ENCODE measurements around the gene SEPTIN2. TPM values are rescaled to one million over a fixed set of nuclear protein-coding genes. Genes with fewer than 3 reads are reported as not detected.

Gene SEPTIN2
- total and polyA plus RNA-seq, 2 experiments from 2014 or later = 227 to 393 TPM

DNA sequence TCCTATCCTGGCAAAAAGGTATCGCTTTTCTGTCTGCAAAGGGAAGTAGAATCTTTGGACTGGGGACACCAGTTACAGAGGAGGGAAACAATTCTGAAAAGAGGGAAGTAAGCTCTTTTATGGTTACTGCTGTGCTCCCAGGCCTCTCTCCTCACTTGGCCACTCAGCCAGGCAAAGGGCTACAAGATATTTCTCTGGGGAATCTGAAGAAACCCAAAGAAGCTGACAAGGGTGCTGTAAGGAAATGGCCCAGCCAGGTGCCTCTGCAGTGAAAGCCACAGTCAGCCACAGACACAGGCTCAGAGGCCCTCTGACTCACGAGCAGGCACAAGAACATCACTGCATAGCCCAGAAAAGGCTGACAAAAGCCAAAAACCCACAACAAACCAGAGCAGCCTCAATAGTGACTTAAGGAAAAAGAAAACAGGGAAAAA lies 6.0 kb upstream of the SEPTIN2 start (continued):
- TF ChIP-seq, protein P1, sequence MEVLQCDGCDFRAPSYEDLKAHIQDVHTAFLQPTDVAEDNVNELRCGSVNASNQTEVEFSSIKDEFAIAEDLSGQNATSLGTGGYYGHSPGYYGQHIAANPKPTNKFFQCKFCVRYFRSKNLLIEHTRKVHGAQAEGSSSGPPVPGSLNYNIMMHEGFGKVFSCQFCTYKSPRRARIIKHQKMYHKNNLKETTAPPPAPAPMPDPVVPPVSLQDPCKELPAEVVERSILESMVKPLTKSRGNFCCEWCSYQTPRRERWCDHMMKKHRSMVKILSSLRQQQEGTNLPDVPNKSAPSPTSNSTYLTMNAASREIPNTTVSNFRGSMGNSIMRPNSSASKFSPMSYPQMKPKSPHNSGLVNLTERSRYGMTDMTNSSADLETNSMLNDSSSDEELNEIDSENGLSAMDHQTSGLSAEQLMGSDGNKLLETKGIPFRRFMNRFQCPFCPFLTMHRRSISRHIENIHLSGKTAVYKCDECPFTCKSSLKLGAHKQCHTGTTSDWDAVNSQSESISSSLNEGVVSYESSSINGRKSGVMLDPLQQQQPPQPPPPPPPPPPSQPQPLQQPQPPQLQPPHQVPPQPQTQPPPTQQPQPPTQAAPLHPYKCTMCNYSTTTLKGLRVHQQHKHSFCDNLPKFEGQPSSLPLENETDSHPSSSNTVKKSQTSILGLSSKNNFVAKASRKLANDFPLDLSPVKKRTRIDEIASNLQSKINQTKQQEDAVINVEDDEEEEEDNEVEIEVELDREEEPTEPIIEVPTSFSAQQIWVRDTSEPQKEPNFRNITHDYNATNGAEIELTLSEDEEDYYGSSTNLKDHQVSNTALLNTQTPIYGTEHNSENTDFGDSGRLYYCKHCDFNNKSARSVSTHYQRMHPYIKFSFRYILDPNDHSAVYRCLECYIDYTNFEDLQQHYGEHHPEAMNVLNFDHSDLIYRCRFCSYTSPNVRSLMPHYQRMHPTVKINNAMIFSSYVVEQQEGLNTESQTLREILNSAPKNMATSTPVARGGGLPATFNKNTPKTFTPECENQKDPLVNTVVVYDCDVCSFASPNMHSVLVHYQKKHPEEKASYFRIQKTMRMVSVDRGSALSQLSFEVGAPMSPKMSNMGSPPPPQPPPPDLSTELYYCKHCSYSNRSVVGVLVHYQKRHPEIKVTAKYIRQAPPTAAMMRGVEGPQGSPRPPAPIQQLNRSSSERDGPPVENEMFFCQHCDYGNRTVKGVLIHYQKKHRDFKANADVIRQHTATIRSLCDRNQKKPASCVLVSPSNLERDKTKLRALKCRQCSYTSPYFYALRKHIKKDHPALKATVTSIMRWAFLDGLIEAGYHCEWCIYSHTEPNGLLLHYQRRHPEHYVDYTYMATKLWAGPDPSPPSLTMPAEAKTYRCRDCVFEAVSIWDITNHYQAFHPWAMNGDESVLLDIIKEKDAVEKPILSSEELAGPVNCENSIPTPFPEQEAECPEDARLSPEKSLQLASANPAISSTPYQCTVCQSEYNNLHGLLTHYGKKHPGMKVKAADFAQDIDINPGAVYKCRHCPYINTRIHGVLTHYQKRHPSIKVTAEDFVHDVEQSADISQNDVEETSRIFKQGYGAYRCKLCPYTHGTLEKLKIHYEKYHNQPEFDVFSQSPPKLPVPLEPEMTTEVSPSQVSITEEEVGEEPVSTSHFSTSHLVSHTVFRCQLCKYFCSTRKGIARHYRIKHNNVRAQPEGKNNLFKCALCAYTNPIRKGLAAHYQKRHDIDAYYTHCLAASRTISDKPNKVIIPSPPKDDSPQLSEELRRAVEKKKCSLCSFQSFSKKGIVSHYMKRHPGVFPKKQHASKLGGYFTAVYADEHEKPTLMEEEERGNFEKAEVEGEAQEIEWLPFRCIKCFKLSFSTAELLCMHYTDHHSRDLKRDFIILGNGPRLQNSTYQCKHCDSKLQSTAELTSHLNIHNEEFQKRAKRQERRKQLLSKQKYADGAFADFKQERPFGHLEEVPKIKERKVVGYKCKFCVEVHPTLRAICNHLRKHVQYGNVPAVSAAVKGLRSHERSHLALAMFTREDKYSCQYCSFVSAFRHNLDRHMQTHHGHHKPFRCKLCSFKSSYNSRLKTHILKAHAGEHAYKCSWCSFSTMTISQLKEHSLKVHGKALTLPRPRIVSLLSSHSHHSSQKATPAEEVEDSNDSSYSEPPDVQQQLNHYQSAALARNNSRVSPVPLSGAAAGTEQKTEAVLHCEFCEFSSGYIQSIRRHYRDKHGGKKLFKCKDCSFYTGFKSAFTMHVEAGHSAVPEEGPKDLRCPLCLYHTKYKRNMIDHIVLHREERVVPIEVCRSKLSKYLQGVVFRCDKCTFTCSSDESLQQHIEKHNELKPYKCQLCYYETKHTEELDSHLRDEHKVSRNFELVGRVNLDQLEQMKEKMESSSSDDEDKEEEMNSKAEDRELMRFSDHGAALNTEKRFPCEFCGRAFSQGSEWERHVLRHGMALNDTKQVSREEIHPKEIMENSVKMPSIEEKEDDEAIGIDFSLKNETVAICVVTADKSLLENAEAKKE (CRISPR knock-in tag; IDR thresholded peaks at IDR 0.05) = no peak
- no peak for TF ChIP-seq EZH2phosphoT487 (IDR thresholded peaks at IDR 0.05; ENCODE audit: unreplicated experiment)
- TF ChIP-seq NANOG (IDR thresholded peaks at IDR 0.05; ENCODE audit: borderline replicate concordance) = no peak
- TF ChIP-seq, protein P2, sequence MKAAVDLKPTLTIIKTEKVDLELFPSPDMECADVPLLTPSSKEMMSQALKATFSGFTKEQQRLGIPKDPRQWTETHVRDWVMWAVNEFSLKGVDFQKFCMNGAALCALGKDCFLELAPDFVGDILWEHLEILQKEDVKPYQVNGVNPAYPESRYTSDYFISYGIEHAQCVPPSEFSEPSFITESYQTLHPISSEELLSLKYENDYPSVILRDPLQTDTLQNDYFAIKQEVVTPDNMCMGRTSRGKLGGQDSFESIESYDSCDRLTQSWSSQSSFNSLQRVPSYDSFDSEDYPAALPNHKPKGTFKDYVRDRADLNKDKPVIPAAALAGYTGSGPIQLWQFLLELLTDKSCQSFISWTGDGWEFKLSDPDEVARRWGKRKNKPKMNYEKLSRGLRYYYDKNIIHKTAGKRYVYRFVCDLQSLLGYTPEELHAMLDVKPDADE (IDR thresholded peaks at IDR 0.05) = no peak
- no peak for TF ChIP-seq ZNF114 (CRISPR knock-in tag; IDR thresholded peaks at IDR 0.05)
- TF ChIP-seq, protein P3, sequence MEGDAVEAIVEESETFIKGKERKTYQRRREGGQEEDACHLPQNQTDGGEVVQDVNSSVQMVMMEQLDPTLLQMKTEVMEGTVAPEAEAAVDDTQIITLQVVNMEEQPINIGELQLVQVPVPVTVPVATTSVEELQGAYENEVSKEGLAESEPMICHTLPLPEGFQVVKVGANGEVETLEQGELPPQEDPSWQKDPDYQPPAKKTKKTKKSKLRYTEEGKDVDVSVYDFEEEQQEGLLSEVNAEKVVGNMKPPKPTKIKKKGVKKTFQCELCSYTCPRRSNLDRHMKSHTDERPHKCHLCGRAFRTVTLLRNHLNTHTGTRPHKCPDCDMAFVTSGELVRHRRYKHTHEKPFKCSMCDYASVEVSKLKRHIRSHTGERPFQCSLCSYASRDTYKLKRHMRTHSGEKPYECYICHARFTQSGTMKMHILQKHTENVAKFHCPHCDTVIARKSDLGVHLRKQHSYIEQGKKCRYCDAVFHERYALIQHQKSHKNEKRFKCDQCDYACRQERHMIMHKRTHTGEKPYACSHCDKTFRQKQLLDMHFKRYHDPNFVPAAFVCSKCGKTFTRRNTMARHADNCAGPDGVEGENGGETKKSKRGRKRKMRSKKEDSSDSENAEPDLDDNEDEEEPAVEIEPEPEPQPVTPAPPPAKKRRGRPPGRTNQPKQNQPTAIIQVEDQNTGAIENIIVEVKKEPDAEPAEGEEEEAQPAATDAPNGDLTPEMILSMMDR (conservative IDR thresholded peaks at IDR 0.05; ENCODE audit: low read depth in 2 of 2) = no peak
- no peak for TF ChIP-seq STAT1 (IDR thresholded peaks at IDR 0.05; ENCODE audit: unreplicated experiment)

All from GM23338 (cell line).